ENCODE data around the gene TIMM50. TPM values are rescaled to one million over a fixed set of nuclear protein-coding genes. Genes with fewer than 3 reads are reported as not detected.

TIMM50 gene
- total and polyA plus RNA-seq, 2 of the 8 experiments (the other 6 are each of a cell fraction or from before 2014, with no cell fraction given), result 155 to 187 TPM

- TF ChIP-seq JUN (IDR thresholded peaks at IDR 0.05; ENCODE audit: low read depth, low read length), result 0 out of 2 replicates have a peak, but pooled peaks have one; percentile 39
- no peak for TF ChIP-seq SP2 (IDR thresholded peaks at IDR 0.05; ENCODE audit: low read length)
- peak; percentile 74 for TF ChIP-seq ASH2L (IDR thresholded peaks at IDR 0.05; ENCODE audit: low read length)
Measured at GRCh38 chr19:39514840-39515550, 34.4 kb downstream of the TIMM50 start, which contains the start of gene SELENOV (continued).

All from H1 (cell line).